ENCODE measurements around the gene PERP.
"Not testable (repeated sequence)": the region's sequence is repeated elsewhere in the genome, so short reads cannot be mapped to it uniquely, and the experiment has no call there.

The PERP gene

GRCh38 chr6:138105446-138105845 lies 1.8 kb downstream of the PERP start:
- DNase-seq (ENCODE audit: low read depth in 3 of 3): no peak

GRCh38 chr6:138104618-138105213 lies 2.5 kb downstream of the PERP start:
- DNase-seq (ENCODE audit: low read depth in 3 of 3): no peak

GRCh38 chr6:138103871-138104270 lies 3.3 kb downstream of the PERP start:
- DNase-seq (ENCODE audit: low read depth in 3 of 3): no peak

GRCh38 chr6:138101946-138102731 lies 5.1 kb downstream of the PERP start:
- DNase-seq (ENCODE audit: low read depth in 3 of 3): no peak

- no peak for DNase-seq (ENCODE audit: low read depth in 3 of 3)
Measured at GRCh38 chr6:138099832-138100231, 7.4 kb downstream of the PERP start.

- DNase-seq (ENCODE audit: low read depth in 3 of 3): no peak
Measured at GRCh38 chr6:138098306-138098705, 8.9 kb downstream of the PERP start.

- no peak for DNase-seq (ENCODE audit: low read depth in 3 of 3)
Measured at GRCh38 chr6:138094260-138094659, 13.0 kb downstream of the PERP start.

- no peak for DNase-seq (ENCODE audit: low read depth in 3 of 3)
Measured at GRCh38 chr6:138093632-138094031, 13.6 kb downstream of the PERP start.

GRCh38 chr6:138092686-138093085 lies 14.5 kb downstream of the PERP start:
- no peak for DNase-seq (ENCODE audit: low read depth in 3 of 3)

GRCh38 chr6:138089325-138089724 lies 17.9 kb downstream of the PERP start:
- no peak for DNase-seq (ENCODE audit: low read depth in 3 of 3)

GRCh38 chr6:138088326-138088762 lies 18.9 kb downstream of the PERP start:
- DNase-seq (ENCODE audit: low read depth in 3 of 3): no peak

GRCh38 chr6:138087593-138088325 lies 19.5 kb downstream of the PERP start:
- no peak for DNase-seq (ENCODE audit: low read depth in 3 of 3)

GRCh38 chr6:138086573-138087196 lies 20.5 kb downstream of the PERP start:
- no peak for DNase-seq (ENCODE audit: low read depth in 3 of 3)

- DNase-seq (ENCODE audit: low read depth in 3 of 3): no peak
Measured at GRCh38 chr6:138085839-138086222, 21.4 kb downstream of the PERP start.

- no peak for DNase-seq (ENCODE audit: low read depth in 3 of 3)
Measured at GRCh38 chr6:138084904-138085838, 22.0 kb downstream of the PERP start.

- DNase-seq (ENCODE audit: low read depth in 3 of 3): no peak
Measured at GRCh38 chr6:138082232-138082631, 25.0 kb downstream of the PERP start.

- DNase-seq (ENCODE audit: low read depth in 3 of 3): not testable (repeated sequence)
Measured at GRCh38 chr6:138079556-138079955, 27.7 kb downstream of the PERP start.

- DNase-seq (ENCODE audit: low read depth in 3 of 3): no peak
Measured at GRCh38 chr6:138078491-138078890, 28.7 kb downstream of the PERP start.

GRCh38 chr6:138073264-138073663 lies 34.0 kb downstream of the PERP start:
- DNase-seq (ENCODE audit: low read depth in 3 of 3): no peak

GRCh38 chr6:138063726-138064125 lies 43.5 kb downstream of the PERP start:
- no peak for DNase-seq (ENCODE audit: low read depth in 3 of 3)

- no peak for DNase-seq (ENCODE audit: low read depth in 3 of 3)
Measured at GRCh38 chr6:138054982-138055381, 52.2 kb downstream of the PERP start.
